Neutrophil (primary cell): ENCODE data around the gene SPEF1.
"Not testable (repeated sequence)": the region's sequence is repeated elsewhere in the genome, so short reads cannot be mapped to it uniquely, and the experiment has no call there.

Experiments used
- H3K27ac ChIP-seq: fragments of 200-600 bp; sonication (generic); 2 replicates; pipeline ENCODE4 v1.5.1; 2016; ENCODE audit warnings: mild to moderate bottlenecking, moderate library complexity
- H3K27me3 ChIP-seq: fragments of 200-600 bp; sonication (generic); 2 replicates; pipeline ENCODE4 v1.6.0; 2016; ENCODE audit warnings: mild to moderate bottlenecking
- H3K36me3 ChIP-seq: fragments of 200-600 bp; sonication (generic); 2 replicates; pipeline ENCODE4 v1.5.1; 2017
- H3K4me1 ChIP-seq, 2 experiments: fragments of 200-600 bp in 1 of 2; sonication (generic) in 1 of 2; 1 replicate in 1 of 2; 2 replicates in 1 of 2; pipeline versions ENCODE4 v1.5.1 to v1.6.1; 2013 to 2016; ENCODE audit warnings: low read depth in 1 of 2, low read length in 1 of 2, mild to moderate bottlenecking in 1 of 2, moderate library complexity in 1 of 2; ENCODE audit not compliant: control insufficient read depth in 1 of 2, insufficient read depth in 1 of 2
- H3K4me3 ChIP-seq, 2 experiments: fragments of 200-600 bp in 1 of 2; sonication (generic) in 1 of 2; 1 replicate in 1 of 2; 2 replicates in 1 of 2; pipeline ENCODE4 v1.5.1; 2013 to 2016; ENCODE audit warnings: low read depth in 1 of 2, low read length in 1 of 2, mild to moderate bottlenecking in 1 of 2, moderate library complexity in 1 of 2
- H3K9me3 ChIP-seq: fragments of 200-600 bp; sonication (generic); 2 replicates; pipeline ENCODE4 v1.5.1; 2016
- TF ChIP-seq, protein P1 (sequence below): fragments of 200-600 bp; sonication (generic); IDR thresholded peaks from 2 replicates; pipeline ENCODE4 v1.5.1; 2016; ENCODE audit warnings: antibody characterized with exemption

Gene SPEF1, protein sequence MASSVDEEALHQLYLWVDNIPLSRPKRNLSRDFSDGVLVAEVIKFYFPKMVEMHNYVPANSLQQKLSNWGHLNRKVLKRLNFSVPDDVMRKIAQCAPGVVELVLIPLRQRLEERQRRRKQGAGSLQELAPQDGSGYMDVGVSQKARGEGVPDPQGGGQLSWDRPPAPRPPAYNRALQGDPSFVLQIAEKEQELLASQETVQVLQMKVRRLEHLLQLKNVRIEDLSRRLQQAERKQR

DNA sequence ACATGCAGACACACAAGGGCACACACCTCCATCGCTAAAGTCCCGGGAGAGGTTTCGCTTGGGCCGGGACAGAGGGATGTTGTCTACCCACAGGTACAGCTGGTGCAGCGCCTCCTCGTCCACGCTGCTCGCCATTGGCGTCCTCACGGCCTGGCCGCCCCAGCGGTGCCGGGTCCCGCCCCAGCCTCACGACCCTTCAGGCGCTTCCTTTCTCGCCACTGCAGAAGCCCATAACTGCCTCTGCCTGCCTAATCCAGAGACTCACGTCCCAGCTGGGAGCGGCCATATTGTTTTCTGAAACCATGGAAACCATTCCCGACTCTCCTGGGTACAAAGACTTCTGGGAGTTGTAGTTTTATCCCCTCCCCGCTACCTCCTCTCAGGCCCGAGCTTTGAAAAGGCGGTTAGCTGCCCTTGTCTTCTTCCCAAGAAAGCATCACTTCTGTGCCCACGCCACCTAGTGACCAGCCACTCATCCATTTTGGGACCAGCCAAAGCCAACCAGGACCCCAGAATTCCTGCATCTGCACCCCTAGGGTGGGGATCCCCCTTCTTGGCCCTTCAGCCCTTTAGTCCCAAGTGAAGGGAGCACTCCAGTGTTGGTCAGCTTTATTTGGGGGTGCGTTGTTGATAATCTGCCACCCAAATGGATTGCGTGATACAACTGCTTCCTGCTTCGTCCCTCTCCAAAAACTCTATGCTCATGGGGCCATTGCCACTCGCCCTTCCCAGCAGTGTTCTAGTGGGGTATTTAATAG, at the start of gene SPEF1:
Gene SPEF1 (minus strand): TSS at position 296 of the 758 bp plus-strand sequence. CDS start 161 bp downstream, at position 135.
- Histone ChIP-seq H3K4me1 (peaks cover 52 to 54% of the 10 kb centered on the region in 2 experiments), H3K36me3 (no peaks in the 10 kb centered on the region), H3K4me3 (peak within 1 kb of the TSS; percentile 33 to 53), H3K9me3 (no peaks in the 10 kb centered on the region), H3K27me3 (peaks cover 30% of the 10 kb centered on the region), H3K27ac (peak within 1 kb of the TSS; percentile 44)
- TF ChIP-seq, protein P1, sequence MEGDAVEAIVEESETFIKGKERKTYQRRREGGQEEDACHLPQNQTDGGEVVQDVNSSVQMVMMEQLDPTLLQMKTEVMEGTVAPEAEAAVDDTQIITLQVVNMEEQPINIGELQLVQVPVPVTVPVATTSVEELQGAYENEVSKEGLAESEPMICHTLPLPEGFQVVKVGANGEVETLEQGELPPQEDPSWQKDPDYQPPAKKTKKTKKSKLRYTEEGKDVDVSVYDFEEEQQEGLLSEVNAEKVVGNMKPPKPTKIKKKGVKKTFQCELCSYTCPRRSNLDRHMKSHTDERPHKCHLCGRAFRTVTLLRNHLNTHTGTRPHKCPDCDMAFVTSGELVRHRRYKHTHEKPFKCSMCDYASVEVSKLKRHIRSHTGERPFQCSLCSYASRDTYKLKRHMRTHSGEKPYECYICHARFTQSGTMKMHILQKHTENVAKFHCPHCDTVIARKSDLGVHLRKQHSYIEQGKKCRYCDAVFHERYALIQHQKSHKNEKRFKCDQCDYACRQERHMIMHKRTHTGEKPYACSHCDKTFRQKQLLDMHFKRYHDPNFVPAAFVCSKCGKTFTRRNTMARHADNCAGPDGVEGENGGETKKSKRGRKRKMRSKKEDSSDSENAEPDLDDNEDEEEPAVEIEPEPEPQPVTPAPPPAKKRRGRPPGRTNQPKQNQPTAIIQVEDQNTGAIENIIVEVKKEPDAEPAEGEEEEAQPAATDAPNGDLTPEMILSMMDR, result no peak

DNA sequence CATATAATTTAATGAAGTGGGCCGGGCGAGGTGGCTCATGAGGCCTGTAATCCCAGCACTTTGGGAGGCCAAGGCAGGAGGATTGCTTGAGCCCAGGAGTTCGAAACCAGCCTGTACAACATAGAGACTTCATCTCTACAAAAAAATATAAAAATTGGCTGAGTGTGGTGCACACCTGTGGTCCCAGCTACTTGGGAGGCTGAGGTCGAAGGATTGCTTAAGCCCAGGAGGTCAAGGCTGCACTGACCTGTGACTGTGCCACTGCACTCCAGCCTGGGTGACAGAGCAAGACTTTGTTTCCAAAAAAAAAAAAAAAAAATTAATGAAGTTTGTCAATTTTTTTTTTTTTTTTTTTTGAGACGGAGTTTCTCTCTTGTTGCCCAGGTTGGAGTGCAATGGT, 48.6 kb upstream of the SPEF1 start:
- H3K36me3 ChIP-seq, H3K9me3 ChIP-seq, H3K4me3 ChIP-seq, H3K27me3 ChIP-seq: not testable (repeated sequence)
- peaks cover 26 to 48% of the 10 kb centered on the region in 2 experiments for H3K4me1 ChIP-seq
- H3K27ac ChIP-seq, result peak overlapping the region; percentile 57

DNA sequence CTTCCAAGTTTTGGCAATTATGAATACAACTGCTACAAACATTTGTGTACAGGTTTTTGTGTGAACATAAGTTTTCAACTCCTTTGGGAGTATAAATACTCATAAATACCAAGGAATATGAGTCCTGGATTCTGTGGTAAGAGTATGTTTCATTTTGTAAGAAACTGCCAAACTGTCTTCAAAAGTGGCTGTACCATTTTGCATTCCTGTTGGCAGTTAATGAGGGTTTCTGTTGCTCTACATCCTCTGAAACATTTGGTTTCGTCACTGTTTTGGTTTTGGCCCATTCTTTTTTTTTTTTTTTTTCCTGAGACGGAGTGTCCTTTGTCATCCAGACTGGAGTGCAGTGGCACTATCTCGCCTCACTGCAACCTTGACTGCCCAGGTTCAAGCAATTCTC, 47.5 kb upstream of the SPEF1 start:
- Histone ChIP-seq H3K27me3 (no peaks in the 10 kb centered on the region), H3K36me3 (peaks cover 8% of the 10 kb centered on the region), H3K27ac (peak overlapping the region; percentile 57), H3K4me3 (no peak overlapping the region), H3K9me3 (no peaks in the 10 kb centered on the region), H3K4me1 (peaks cover 26 to 47% of the 10 kb centered on the region in 2 experiments)
- TF ChIP-seq, protein P1, result no peak

DNA sequence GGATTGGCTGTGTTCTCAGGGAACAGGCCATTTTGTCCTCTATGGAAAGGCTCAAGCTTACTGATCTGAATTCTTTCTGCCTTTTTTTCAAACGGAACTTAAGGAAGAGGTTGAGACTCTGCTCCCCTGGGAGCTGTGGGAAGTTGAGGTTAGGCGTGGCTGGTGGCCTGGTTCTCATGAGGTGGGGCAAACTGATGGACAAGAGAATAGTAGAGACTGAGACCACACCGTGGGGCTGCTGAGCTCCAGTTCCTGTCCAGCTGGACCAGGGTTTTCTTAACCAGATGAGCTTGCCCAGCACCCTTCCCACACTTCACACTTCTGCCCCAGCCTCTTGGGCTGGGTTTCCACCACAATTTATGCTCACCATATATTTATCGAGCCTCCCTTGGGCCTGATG, 45.2 kb upstream of the SPEF1 start:
- Histone ChIP-seq H3K27ac (peak overlapping the region; percentile 77), H3K36me3 (peaks cover 21% of the 10 kb centered on the region), H3K9me3 (no peaks in the 10 kb centered on the region), H3K27me3 (no peaks in the 10 kb centered on the region), H3K4me3 (no peak overlapping the region), H3K4me1 (peaks cover 28 to 43% of the 10 kb centered on the region in 2 experiments)
- TF ChIP-seq, protein P1, result no peak

DNA sequence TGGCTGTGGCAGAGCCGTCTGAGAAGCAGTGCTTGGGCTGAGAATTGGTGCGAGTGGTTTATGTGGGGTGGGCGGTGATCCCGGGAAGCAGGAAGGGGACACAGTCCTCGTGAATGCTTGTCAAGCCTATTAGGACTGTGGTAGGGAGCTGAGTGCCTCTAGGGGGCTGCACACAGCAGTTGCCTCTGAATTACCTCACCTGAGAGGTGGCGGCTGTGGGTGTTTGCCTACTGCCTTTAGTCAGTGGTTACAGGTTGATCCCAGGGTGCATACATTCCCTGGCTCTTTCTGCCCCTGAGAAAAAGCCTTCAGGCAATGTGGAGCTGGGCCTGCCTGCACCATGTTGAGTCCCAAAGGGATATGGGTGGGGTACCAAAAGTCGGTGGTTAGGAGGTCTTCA, 44.3 kb upstream of the SPEF1 start:
- Histone ChIP-seq H3K36me3 (peaks cover 21% of the 10 kb centered on the region), H3K4me3 (no peak overlapping the region), H3K27ac (no peak overlapping the region), H3K4me1 (peaks cover 30 to 40% of the 10 kb centered on the region in 2 experiments), H3K9me3 (no peaks in the 10 kb centered on the region), H3K27me3 (no peaks in the 10 kb centered on the region)
- TF ChIP-seq, protein P1, result no peak

DNA sequence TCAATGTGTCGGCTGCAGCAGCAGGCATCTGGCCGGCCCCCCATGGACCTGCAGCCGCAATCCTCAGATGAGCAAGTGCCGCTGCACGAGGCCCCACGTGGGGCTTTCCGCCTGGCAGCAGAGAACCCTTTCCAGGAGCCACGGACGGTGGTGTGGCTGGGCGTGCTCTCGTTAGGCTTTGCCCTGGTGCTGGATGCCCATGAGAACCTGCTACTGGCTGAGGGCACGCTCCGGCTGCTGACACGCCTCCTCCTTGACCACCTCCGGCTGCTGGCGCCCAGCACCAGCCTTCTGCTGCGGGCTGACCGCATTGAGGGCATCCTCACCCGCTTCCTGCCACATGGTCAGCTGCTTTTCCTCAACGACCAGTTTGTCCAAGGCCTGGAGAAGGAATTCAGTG, 42.6 kb upstream of the SPEF1 start:
- TF ChIP-seq, protein P1, result no peak
- peaks cover 23 to 35% of the 10 kb centered on the region in 2 experiments for H3K4me1 ChIP-seq
- H3K36me3 ChIP-seq, result peaks cover 21% of the 10 kb centered on the region
- no peaks in the 10 kb centered on the region for H3K27me3 ChIP-seq
- no peaks in the 10 kb centered on the region for H3K9me3 ChIP-seq
- H3K4me3 ChIP-seq, result no peak overlapping the region
- H3K27ac ChIP-seq, result no peak overlapping the region
